HepG2 (cell line): ENCODE data around the gene IQGAP3. TPM values are rescaled to one million over a fixed set of nuclear protein-coding genes. Genes with fewer than 3 reads are reported as not detected.

Experiments used
- ATAC-seq: fragments of 200-7000 bp; cut with Tn5 transposase; 3 replicates; pipeline ENCODE4 v1.9.1; 2020; ENCODE audit warnings: mild to moderate bottlenecking, moderate library complexity
- BruUV-seq: library from RNA; stranded (reverse); fragments of 400-500 nt; replicated peaks from 2 replicates; lab custom pipeline; 2021; lab: Mats Ljungman, UMichigan
- CTCF ChIA-PET: fragments of 300-600 bp; formaldehyde crosslinking; extraction: SDS; loops from one replicate; lab custom pipeline; 2021; ENCODE audit warnings: low total read pairs, inconsistent platforms, low intra/inter-chr PET ratio; lab: Yijun Ruan, JAX
- POLR2A ChIA-PET: fragments of 350-600 bp; sonication (Branson Sonifier 250); formaldehyde crosslinking; loops from one replicate; lab custom pipeline; 2020; ENCODE audit warnings: antibody characterized with exemption, inconsistent platforms; lab: Yijun Ruan, JAX
- DNase-seq: peaks from one replicate; pipeline ENCODE4 v3.0.0-alpha.2; 2015; ENCODE audit warnings: low spot score
- FAIRE-seq: peaks from 3 replicates; lab custom pipeline; 2011; peaks lifted over from hg19 to GRCh38; lab: Jason Lieb, UNC
- H2AFZ ChIP-seq: one replicate; pipeline ENCODE4 v1.6.1; 2011; ENCODE audit warnings: low read length, inconsistent platforms
- H3K27ac ChIP-seq: fragments of 300-600 bp; 3 replicates; pipeline ENCODE4 v1.8.0; 2011; ENCODE audit warnings: mixed run types, mild to moderate bottlenecking, mixed read lengths, low read length, inconsistent platforms; ENCODE audit not compliant: insufficient read depth; ENCODE audit errors: extremely low read length
- H3K27me3 ChIP-seq, 2 experiments: fragments of 200-600 bp in 1 of 2; 2 replicates in 1 of 2; 3 replicates in 1 of 2; pipeline versions ENCODE4 v1.6.0 to v1.8.0; 2011; ENCODE audit warnings: low read length in 2 of 2, mild to moderate bottlenecking in 2 of 2, moderate library complexity in 2 of 2, inconsistent platforms in 1 of 2; ENCODE audit not compliant: insufficient read depth in 2 of 2, control insufficient read depth in 1 of 2
- H3K36me3 ChIP-seq, 2 experiments: fragments of 200-600 bp in 1 of 2; replicated peaks in 1 of 2; 2 replicates in 1 of 2; 3 replicates in 1 of 2; pipeline versions ENCODE4 v1.5.1 to v1.8.0; 2011; ENCODE audit warnings: low read length in 2 of 2, inconsistent platforms in 1 of 2; ENCODE audit not compliant: insufficient read depth in 2 of 2, control insufficient read depth in 1 of 2
- H3K4me1 ChIP-seq: 2 replicates; pipeline ENCODE4 v1.5.1; 2012; ENCODE audit warnings: low read length, inconsistent platforms; ENCODE audit not compliant: insufficient read depth
- H3K4me2 ChIP-seq: 2 replicates; pipeline ENCODE4 v1.6.0; 2011; ENCODE audit warnings: low read depth, low read length, inconsistent platforms
- H3K4me3 ChIP-seq, 3 experiments: fragments of 200-600 bp in 1 of 3; sonication (generic), shearing (Covaris generic) in 1 of 3; replicated peaks in 1 of 3; 2 replicates each; pipeline ENCODE4 v1.5.1; 2011 to 2016; ENCODE audit warnings: low read length in 3 of 3, inconsistent platforms in 2 of 3, low read depth in 2 of 3, mild to moderate bottlenecking in 2 of 3, control low read depth in 1 of 3, mixed read lengths in 1 of 3; ENCODE audit not compliant: insufficient read depth in 1 of 3
- H3K79me2 ChIP-seq: one replicate; pipeline ENCODE4 v1.6.1; 2011; ENCODE audit warnings: low read length, inconsistent platforms; ENCODE audit not compliant: insufficient read depth
- H3K9ac ChIP-seq: 2 replicates; pipeline ENCODE4 v1.6.0; 2011; ENCODE audit warnings: mild to moderate bottlenecking, low read depth, low read length, inconsistent platforms; ENCODE audit not compliant: insufficient read depth
- H3K9me3 ChIP-seq: 2 replicates; pipeline ENCODE4 v1.5.1; 2012; ENCODE audit warnings: mild to moderate bottlenecking, low read length
- H4K20me1 ChIP-seq: 2 replicates; pipeline ENCODE4 v1.6.0; 2011; ENCODE audit warnings: inconsistent platforms, mild to moderate bottlenecking, low read length, moderate library complexity; ENCODE audit not compliant: insufficient read depth
- CCDC6 ChIP-seq: sonication (generic); formaldehyde crosslinking; IDR thresholded peaks from 2 replicates; pipeline ENCODE4 v1.8.1; 2022; ENCODE audit warnings: mild to moderate bottlenecking, missing genetic modification reagents, moderate library complexity
- EEA1 ChIP-seq: sonication (generic); formaldehyde crosslinking; IDR thresholded peaks from 2 replicates; pipeline ENCODE4 v1.5.1; 2020; ENCODE audit warnings: mild to moderate bottlenecking, missing genetic modification reagents, borderline replicate concordance
- POLR2A ChIP-seq, 2 experiments: IDR thresholded peaks; 2 replicates each; pipeline ENCODE4 v1.6.1; 2011; ENCODE audit warnings: low read depth in 2 of 2, low read length in 2 of 2, mild to moderate bottlenecking in 1 of 2, moderate library complexity in 1 of 2; ENCODE audit not compliant: insufficient read depth in 1 of 2
- RAD21 ChIP-seq: fragments of 450-650 bp; formaldehyde crosslinking; IDR thresholded peaks from 2 replicates; pipeline ENCODE4 v1.5.0; 2020; ENCODE audit warnings: mild to moderate bottlenecking
- RCOR2 ChIP-seq: IDR thresholded peaks from 2 replicates; pipeline ENCODE4 v1.6.1; 2016; ENCODE audit warnings: missing biosample characterization, missing genetic modification reagents
- RXRA ChIP-seq: sonication (generic); formaldehyde crosslinking; IDR thresholded peaks from 2 replicates; pipeline ENCODE4 v1.5.1; 2020; ENCODE audit warnings: missing genetic modification reagents
- TEAD3 ChIP-seq: optimal IDR thresholded peaks from 2 replicates; pipeline ENCODE3; 2016; ENCODE audit warnings: borderline replicate concordance
- TMF1 ChIP-seq: sonication (generic); formaldehyde crosslinking; IDR thresholded peaks from 2 replicates; pipeline ENCODE4 v1.8.1; 2022; ENCODE audit warnings: low read depth, missing genetic modification reagents
- WGBS: methylation state at CpG from one replicate; pipeline ENCODE4 v1.1.6; 2017; ENCODE audit warnings: low lambda C conversion rate; 5-methylcytosine and 5-hydroxymethylcytosine counted together
- in situ Hi-C: cut with HindIII; loops from 2 replicates; pipeline ENCODE4 v1.10.0; 2017; ENCODE audit warnings: low pct_unique_long_range_greater_than_20kb; ENCODE audit not compliant: extremely low pct_ligation_motif_present
- intact Hi-C: fragments of 100-400 bp; cut with micrococcal nuclease; formaldehyde crosslinking; loops from one replicate; pipeline ENCODE4 v1.10.0; 2022; ENCODE audit not compliant: unreplicated experiment
- polyA plus RNA-seq, 8 experiments: library from polyadenylated mRNA; depleted of rRNA in 3 of 8; stranded (reverse) in 7 of 8; unstranded in 1 of 8; fragments of >200 nt; fragmentation: Illumina TruSeq in 4 of 8; extraction: Trizol in 4 of 8; gene quantifications; 2 replicates each; pipeline versions ENCODE4 v1.2.1 to v1.2.3, GENCODE V29; 2011 to 2016; ENCODE audit warnings: low read depth in 4 of 8, missing spikeins in 1 of 8, mixed read lengths in 1 of 8; ENCODE audit not compliant: insufficient read depth in 1 of 8
- total RNA-seq, 5 experiments: library from RNA; depleted of rRNA; stranded (reverse); fragments of >200 nt; fragmentation: Illumina TruSeq; extraction: Trizol; gene quantifications; 2 replicates each; pipeline ENCODE4 v1.2.3, GENCODE V29; 2016; ENCODE audit warnings: low read depth in 1 of 5
- TF ChIP-seq, protein P1 (sequence below): sonication (generic); formaldehyde crosslinking; IDR thresholded peaks from 2 replicates; pipeline ENCODE4 v1.4.0; 2020; ENCODE audit warnings: missing genetic modification reagents
- TF ChIP-seq, protein P2 (sequence below): sonication (generic); formaldehyde crosslinking; IDR thresholded peaks from one replicate; pipeline ENCODE4 v1.5.1; 2020; ENCODE audit warnings: mild to moderate bottlenecking, missing genetic modification reagents; ENCODE audit errors: not compliant biosample characterization
- TF ChIP-seq, protein P3 (sequence below): sonication (generic); formaldehyde crosslinking; IDR thresholded peaks from 2 replicates; pipeline ENCODE4 v1.5.1; 2020; ENCODE audit warnings: missing genetic modification reagents, mild to moderate bottlenecking, borderline replicate concordance

Gene IQGAP3
- total and polyA plus RNA-seq, 2 of the 13 experiments (the other 11 are each of a cell fraction or from before 2014, with no cell fraction given) = 13.5 to 14.1 TPM

DNA sequence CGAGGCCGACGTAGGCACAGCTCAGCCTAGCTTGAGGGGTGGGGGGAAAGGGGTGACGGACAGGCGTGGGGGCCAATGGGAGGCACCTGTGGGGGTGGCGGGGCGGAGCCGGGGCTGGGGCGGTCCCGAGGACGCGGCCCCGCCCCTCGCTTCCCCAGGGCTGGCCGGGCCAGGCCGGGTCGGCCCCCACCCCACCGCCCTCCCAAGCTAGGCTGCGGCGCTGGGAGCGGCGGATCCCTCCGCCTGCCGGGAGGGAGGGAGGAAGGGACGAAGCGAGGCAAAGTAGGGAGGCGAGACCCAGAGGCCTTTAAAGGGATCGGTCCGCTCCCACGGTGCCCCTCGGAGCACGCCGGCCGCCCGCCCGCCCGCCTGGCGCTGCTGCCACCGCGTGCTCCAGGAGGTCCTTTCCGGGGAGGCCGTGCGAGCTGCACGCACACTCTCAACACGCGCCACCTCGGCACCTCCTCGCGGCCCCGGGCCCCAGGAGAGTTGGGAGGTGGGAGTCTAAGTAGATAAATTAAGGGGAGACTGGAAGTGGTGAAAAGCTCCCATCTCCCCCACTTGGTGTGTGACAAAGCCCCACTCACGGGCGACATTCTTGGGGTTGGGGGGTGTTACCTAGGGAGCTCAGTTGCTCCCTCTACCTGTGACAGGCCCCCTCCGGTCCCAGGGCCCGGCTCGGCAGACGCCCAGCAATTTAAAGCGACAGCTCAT lies 71.4 kb downstream of the IQGAP3 start (continued):
- TF ChIP-seq EEA1 (peak; percentile 89; the same call in 1 of the 2 replicates), RCOR2 (CRISPR knock-in tag) (0 out of 2 replicates have a peak, but pooled peaks have one; percentile 15)

DNA sequence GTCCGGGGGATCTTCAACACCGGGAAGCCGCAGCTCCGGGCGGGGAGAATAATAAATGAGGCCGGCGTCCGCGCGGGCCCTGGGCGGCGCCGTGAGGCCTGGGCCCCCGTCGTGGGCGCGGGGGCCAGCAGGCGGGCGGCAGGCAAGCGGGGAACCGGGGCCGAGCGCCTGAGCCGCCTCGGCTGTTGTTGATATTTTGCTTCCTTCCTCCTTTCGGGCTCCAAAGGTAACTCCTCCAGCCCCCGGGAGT lies 71.9 kb downstream of the IQGAP3 start, which contains the start of gene MEF2D:
TSS of gene MEF2D (minus strand) at position 233 of the 250 bp plus-strand sequence. CDS start 17,483 bp downstream, outside the sequence.
- DNase-seq (no peak), FAIRE-seq (no peak), ATAC-seq (peak; percentile 2)
- Histone ChIP-seq H3K9ac (peak within 1 kb of the TSS; percentile 84), H3K4me1 (peaks cover 81% of the 10 kb centered on the region), H2AFZ (no peak within 1 kb of the TSS), H3K9me3 (no peaks in the 10 kb centered on the region), H3K36me3 (no peaks in the 10 kb centered on the region; a peak in 1 of 5 replicates), H3K4me3 (peak within 1 kb of the TSS; percentile 75 to 97 (median 94)), H4K20me1 (peaks cover 38% of the 10 kb centered on the region), H3K79me2 (peaks cover 29% of the 10 kb centered on the region), H3K27me3 (peaks cover 2 to 20% of the 10 kb centered on the region in 2 experiments; a peak in 4 of 5 replicates), H3K4me2 (peak within 1 kb of the TSS; percentile 79), H3K27ac (peak within 1 kb of the TSS; percentile 89)
- ChIA-PET CTCF (interaction anchor here (0.7 to 1.3 kb wide), 2 partner anchors 19 to 44 kb away, joined by 3 to 7 read pairs; no protein-coding TSS in a partner anchor), POLR2A (interaction anchor here (0.6 to 3.6 kb wide), 18 partner anchors 9 to 937 kb away, joined by 3 to 93 read pairs (median 4); partner anchors contain the start of genes METTL25B, MRPL24, NAXE and PMF1)
- in situ Hi-C loops = loop anchor here (5.0 kb wide), 1 partner anchor 43 kb away; no protein-coding TSS in a partner anchor
- intact Hi-C loops = loop anchor here (5.0 kb wide), 1 partner anchor 82 kb away; no protein-coding TSS in a partner anchor
- WGBS = 4% methylated on average over 11 of the region's 27 CpGs
- no TSS peak for BruUV-seq
- TF ChIP-seq CCDC6 (CRISPR knock-in tag) (peak; percentile 23; the same call in 1 of the 2 replicates), POLR2A (IDR thresholded peaks at IDR 0.05; ENCODE audit: insufficient read depth in 1 of 2, low read depth in 2 of 2, low read length in 2 of 2) (peak in 1 of 2 experiments; percentile 42; a peak in 1 of 4 replicates), RXRA (CRISPR knock-in tag) (no peak), TMF1 (CRISPR knock-in tag) (0 out of 2 replicates have a peak, but pooled peaks have one; percentile 0), TEAD3 (no peak), RAD21 (CRISPR knock-in tag) (0 out of 2 replicates have a peak, but pooled peaks have one; percentile 7)
- TF ChIP-seq, protein P1, sequence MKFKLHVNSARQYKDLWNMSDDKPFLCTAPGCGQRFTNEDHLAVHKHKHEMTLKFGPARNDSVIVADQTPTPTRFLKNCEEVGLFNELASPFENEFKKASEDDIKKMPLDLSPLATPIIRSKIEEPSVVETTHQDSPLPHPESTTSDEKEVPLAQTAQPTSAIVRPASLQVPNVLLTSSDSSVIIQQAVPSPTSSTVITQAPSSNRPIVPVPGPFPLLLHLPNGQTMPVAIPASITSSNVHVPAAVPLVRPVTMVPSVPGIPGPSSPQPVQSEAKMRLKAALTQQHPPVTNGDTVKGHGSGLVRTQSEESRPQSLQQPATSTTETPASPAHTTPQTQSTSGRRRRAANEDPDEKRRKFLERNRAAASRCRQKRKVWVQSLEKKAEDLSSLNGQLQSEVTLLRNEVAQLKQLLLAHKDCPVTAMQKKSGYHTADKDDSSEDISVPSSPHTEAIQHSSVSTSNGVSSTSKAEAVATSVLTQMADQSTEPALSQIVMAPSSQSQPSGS (CRISPR knock-in tag) = 0 out of 2 replicates have a peak, but pooled peaks have one; percentile 3
- TF ChIP-seq, protein P2, sequence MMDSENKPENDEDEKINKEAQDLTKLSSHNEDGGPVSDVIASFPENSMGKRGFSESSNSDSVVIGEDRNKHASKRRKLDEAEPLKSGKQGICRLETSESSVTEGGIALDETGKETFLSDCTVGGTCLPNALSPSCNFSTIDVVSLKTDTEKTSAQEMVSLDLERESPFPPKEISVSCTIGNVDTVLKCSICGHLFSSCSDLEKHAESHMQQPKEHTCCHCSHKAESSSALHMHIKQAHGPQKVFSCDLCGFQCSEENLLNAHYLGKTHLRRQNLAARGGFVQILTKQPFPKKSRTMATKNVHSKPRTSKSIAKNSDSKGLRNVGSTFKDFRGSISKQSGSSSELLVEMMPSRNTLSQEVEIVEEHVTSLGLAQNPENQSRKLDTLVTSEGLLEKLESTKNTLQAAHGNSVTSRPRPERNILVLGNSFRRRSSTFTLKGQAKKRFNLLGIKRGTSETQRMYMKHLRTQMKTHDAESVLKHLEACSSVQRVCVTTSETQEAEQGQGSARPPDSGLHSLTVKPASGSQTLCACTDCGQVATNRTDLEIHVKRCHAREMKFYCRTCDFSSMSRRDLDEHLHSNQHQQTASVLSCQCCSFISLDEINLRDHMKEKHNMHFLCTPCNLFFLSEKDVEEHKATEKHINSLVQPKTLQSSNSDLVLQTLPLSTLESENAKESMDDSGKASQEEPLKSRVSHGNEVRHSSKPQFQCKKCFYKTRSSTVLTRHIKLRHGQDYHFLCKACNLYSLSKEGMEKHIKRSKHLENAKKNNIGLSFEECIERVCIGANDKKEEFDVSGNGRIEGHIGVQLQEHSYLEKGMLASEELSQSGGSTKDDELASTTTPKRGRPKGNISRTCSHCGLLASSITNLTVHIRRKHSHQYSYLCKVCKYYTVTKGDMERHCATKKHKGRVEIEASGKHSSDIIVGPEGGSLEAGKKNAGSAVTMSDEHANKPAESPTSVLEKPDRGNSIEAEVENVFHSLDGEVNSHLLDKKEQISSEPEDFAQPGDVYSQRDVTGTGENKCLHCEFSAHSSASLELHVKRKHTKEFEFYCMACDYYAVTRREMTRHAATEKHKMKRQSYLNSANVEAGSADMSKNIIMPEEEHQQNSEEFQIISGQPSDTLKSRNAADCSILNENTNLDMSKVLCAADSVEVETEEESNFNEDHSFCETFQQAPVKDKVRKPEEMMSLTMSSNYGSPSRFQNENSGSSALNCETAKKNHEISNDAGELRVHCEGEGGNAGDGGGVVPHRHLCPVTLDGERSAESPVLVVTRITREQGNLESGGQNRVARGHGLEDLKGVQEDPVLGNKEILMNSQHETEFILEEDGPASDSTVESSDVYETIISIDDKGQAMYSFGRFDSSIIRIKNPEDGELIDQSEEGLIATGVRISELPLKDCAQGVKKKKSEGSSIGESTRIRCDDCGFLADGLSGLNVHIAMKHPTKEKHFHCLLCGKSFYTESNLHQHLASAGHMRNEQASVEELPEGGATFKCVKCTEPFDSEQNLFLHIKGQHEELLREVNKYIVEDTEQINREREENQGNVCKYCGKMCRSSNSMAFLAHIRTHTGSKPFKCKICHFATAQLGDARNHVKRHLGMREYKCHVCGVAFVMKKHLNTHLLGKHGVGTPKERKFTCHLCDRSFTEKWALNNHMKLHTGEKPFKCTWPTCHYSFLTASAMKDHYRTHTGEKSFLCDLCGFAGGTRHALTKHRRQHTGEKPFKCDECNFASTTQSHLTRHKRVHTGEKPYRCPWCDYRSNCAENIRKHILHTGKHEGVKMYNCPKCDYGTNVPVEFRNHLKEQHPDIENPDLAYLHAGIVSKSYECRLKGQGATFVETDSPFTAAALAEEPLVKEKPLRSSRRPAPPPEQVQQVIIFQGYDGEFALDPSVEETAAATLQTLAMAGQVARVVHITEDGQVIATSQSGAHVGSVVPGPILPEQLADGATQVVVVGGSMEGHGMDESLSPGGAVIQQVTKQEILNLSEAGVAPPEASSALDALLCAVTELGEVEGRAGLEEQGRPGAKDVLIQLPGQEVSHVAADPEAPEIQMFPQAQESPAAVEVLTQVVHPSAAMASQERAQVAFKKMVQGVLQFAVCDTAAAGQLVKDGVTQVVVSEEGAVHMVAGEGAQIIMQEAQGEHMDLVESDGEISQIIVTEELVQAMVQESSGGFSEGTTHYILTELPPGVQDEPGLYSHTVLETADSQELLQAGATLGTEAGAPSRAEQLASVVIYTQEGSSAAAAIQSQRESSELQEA (CRISPR knock-in tag) = peak; percentile 9
- TF ChIP-seq, protein P3, sequence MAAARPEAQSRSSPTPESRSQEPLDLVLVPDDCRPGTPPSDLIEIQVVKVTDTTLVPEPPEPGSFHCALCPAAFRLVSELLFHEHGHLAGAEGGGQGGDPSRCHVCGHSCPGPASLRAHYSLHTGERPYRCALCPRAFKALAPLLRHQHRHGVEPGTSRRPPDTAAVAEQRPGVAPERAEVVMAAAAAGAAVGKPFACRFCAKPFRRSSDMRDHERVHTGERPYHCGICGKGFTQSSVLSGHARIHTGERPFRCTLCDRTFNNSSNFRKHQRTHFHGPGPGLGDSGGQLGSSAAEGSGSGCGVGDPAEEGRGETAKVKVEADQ (CRISPR knock-in tag) = peak; percentile 66; the same call in 1 of the 2 replicates
